HL-60 (cell line): Measurements from ENCODE around the gene TMEM236.

ENCODE experiments used
- DNase-seq, 2 experiments: peaks; one replicate each; pipeline ENCODE4 v3.0.0-alpha.2; 2010 to 2020; ENCODE audit warnings: low read depth in 1 of 2, low spot score in 1 of 2
- H3K27ac ChIP-seq: fragments of 250-450 bp; sonication (Bioruptor Pico); replicated peaks from 2 replicates; pipeline ENCODE4 v1.5.1; 2020; ENCODE audit warnings: mild to moderate bottlenecking, moderate library complexity
- H3K27me3 ChIP-seq: fragments of 250-450 bp; sonication (Bioruptor Pico); 2 replicates; pipeline ENCODE4 v1.5.1; 2021; ENCODE audit warnings: mild to moderate bottlenecking, moderate library complexity; ENCODE audit not compliant: insufficient read depth, poor library complexity, severe bottlenecking
- H3K4me3 ChIP-seq: replicated peaks from 2 replicates; pipeline ENCODE4 v1.5.1; 2011; ENCODE audit warnings: mild to moderate bottlenecking, control low read depth, low read length; ENCODE audit not compliant: insufficient read depth
- CTCF ChIP-seq: IDR thresholded peaks from one replicate; pipeline ENCODE4 v1.5.1; 2011; ENCODE audit warnings: low read length, control low read depth, inconsistent platforms; ENCODE audit not compliant: insufficient read depth
- GABPA ChIP-seq: IDR thresholded peaks from 2 replicates; pipeline ENCODE4 v1.6.1; 2012; ENCODE audit warnings: low read depth
- POLR2AphosphoS5 ChIP-seq: IDR thresholded peaks from 2 replicates; pipeline ENCODE4 v1.6.1; 2012; ENCODE audit warnings: low read depth
- REST ChIP-seq: IDR thresholded peaks from 2 replicates; pipeline ENCODE4 v1.6.1; 2012; ENCODE audit warnings: low read depth; ENCODE audit not compliant: insufficient replicate concordance
- SPI1 ChIP-seq: IDR thresholded peaks from 2 replicates; pipeline ENCODE4 v1.6.1; 2012; ENCODE audit warnings: low read depth, mild to moderate bottlenecking, borderline replicate concordance
- long read RNA-seq: library from polyadenylated mRNA; unstranded; transcript quantifications from one replicate; pipeline ENCODE4 v2.0.0, GENCODE V29; 2020

The TMEM236 gene
- long read RNA-seq, partial matches to known transcripts = 0 of 2 reads
- long read RNA-seq, other reads (novel, unspliced or antisense) = 2 of 2 reads

- no peak for DNase-seq
- no peaks in the 10 kb centered on the region for H3K27me3 ChIP-seq
- no peak within 1 kb of the TSS for H3K27ac ChIP-seq
- H3K4me3 ChIP-seq = no peak within 1 kb of the TSS
- TF ChIP-seq POLR2AphosphoS5 (no peak), GABPA (no peak), CTCF (no peak), REST (no peak), SPI1 (no peak)
Measured at GRCh38 chr10:17751781-17752445, at the start of gene TMEM236. Gene TMEM236 (plus strand): TSS chr10:17752201. CDS start chr10:17752296, 95 bp downstream.

GRCh38 chr10:17703706-17704105, 48.3 kb upstream of the TMEM236 start:
- no peak overlapping the region for H3K27ac ChIP-seq
- no peak for DNase-seq
- H3K4me3 ChIP-seq = no peak overlapping the region
- TF ChIP-seq POLR2AphosphoS5 (no peak), REST (no peak), CTCF (no peak), SPI1 (no peak), GABPA (no peak)
- no peaks in the 10 kb centered on the region for H3K27me3 ChIP-seq

- Histone ChIP-seq H3K4me3 (no peak overlapping the region), H3K27ac (no peak overlapping the region), H3K27me3 (no peaks in the 10 kb centered on the region)
- DNase-seq = no peak
- TF ChIP-seq REST (no peak), GABPA (no peak), SPI1 (no peak), CTCF (no peak), POLR2AphosphoS5 (no peak)
Measured at GRCh38 chr10:17708821-17709220, 43.2 kb upstream of the TMEM236 start.
